HCT116 (cell line): ENCODE measurements around the gene CNST. TPM values are rescaled to one million over a fixed set of nuclear protein-coding genes. Genes with fewer than 3 reads are reported as not detected.
A peak's percentile ranks its signal among the peaks of the same experiment; 100 is the strongest.

Source experiments
- ATAC-seq: fragments of 200-7000 bp; cut with Tn5 transposase; 2 replicates; pipeline ENCODE4 v1.9.1; 2020; ENCODE audit warnings: mild to moderate bottlenecking, moderate library complexity
- Bru-seq: library from RNA; stranded (reverse); fragments of 400-500 nt; gene quantifications from one replicate; lab custom pipeline; 2021; lab: Mats Ljungman, UMichigan
- BruChase-seq, 2 experiments: library from RNA; stranded (reverse); fragments of 400-500 nt; gene quantifications; one replicate each; lab custom pipeline; 2021; lab: Mats Ljungman, UMichigan
- BruUV-seq: library from RNA; stranded (reverse); fragments of 400-500 nt; replicated peaks from 2 replicates; lab custom pipeline; 2021; lab: Mats Ljungman, UMichigan
- CTCF ChIA-PET: fragments of 300-600 bp; sonication (Branson Sonifier 250); formaldehyde crosslinking; loops from one replicate; lab custom pipeline; 2021; ENCODE audit warnings: antibody characterized with exemption; lab: Charles Lee
- POLR2A ChIA-PET: fragments of 300-600, 350-600 bp; sonication (Branson Sonifier 250); formaldehyde crosslinking; loops from one replicate; lab custom pipeline; 2021; ENCODE audit warnings: antibody characterized with exemption; lab: Charles Lee
- RAD21 ChIA-PET, 2 experiments: fragments of 300-600 bp; sonication (Branson Sonifier 250); formaldehyde crosslinking; loops; one replicate each; lab custom pipeline; 2023; ENCODE audit warnings: low total read pairs in 2 of 2; ENCODE audit not compliant: uncharacterized antibody in 2 of 2, unreplicated experiment in 2 of 2, low non-redundant PET in 1 of 2; lab: Charles Lee
- DNase-seq: peaks from one replicate; pipeline ENCODE4 v3.0.0-alpha.2; 2010; ENCODE audit warnings: low read depth, low spot score
- H2AFZ ChIP-seq: fragments of 200-600 bp; shearing (Covaris generic), sonication (generic); 2 replicates; pipeline ENCODE4 v1.6.1; 2017; ENCODE audit warnings: low read depth, mixed run types, mixed read lengths, antibody characterized with exemption, low read length; ENCODE audit not compliant: poor library complexity, severe bottlenecking
- H3K27ac ChIP-seq: 2 replicates; pipeline ENCODE4 v1.5.1; 2012; ENCODE audit warnings: low read depth, low read length
- H3K27me3 ChIP-seq: fragments of 200-600 bp; sonication (generic); 2 replicates; pipeline ENCODE4 v1.6.1; 2016; ENCODE audit warnings: mixed run types, low read length, mixed read lengths; ENCODE audit not compliant: insufficient read depth
- H3K36me3 ChIP-seq, 2 experiments: fragments of 200-500 bp in 1 of 2; fragments of 200-600 bp in 1 of 2; sonication (Bioruptor generic) in 1 of 2; sonication (generic) in 1 of 2; 2 replicates each; pipeline versions ENCODE4 v1.5.1 to v1.6.1; 2014 to 2016; ENCODE audit warnings: low read length in 2 of 2, inconsistent platforms in 1 of 2, mixed read lengths in 1 of 2, mixed run types in 1 of 2; ENCODE audit not compliant: insufficient read depth in 2 of 2, control insufficient read depth in 1 of 2
- H3K4me1 ChIP-seq, 2 experiments: fragments of 200-600 bp in 1 of 2; sonication (generic) in 1 of 2; 2 replicates each; pipeline versions ENCODE4 v1.5.1 to v1.6.1; 2012 to 2017; ENCODE audit warnings: low read length in 2 of 2, inconsistent platforms in 1 of 2, mild to moderate bottlenecking in 1 of 2, mixed read lengths in 1 of 2, mixed run types in 1 of 2, moderate library complexity in 1 of 2; ENCODE audit not compliant: insufficient read depth in 2 of 2, control insufficient read depth in 1 of 2
- H3K4me2 ChIP-seq: fragments of 200-600 bp; sonication (generic); 2 replicates; pipeline ENCODE4 v1.6.1; 2017; ENCODE audit warnings: mixed run types, low read length, mixed read lengths
- H3K4me3 ChIP-seq, 2 experiments: fragments of 200-600 bp in 1 of 2; sonication (generic) in 1 of 2; replicated peaks in 1 of 2; 2 replicates each; pipeline ENCODE4 v1.5.1; 2011 to 2016; ENCODE audit warnings: low read length in 2 of 2, control low read depth in 1 of 2, low read depth in 1 of 2, mild to moderate bottlenecking in 1 of 2, mixed read lengths in 1 of 2, mixed run types in 1 of 2
- H3K79me2 ChIP-seq: fragments of 200-600 bp; sonication (generic); 2 replicates; pipeline ENCODE4 v1.6.1; 2017; ENCODE audit warnings: mild to moderate bottlenecking, mixed run types, low read length, moderate library complexity, mixed read lengths; ENCODE audit not compliant: insufficient read depth
- H3K9ac ChIP-seq: fragments of 200-600 bp; sonication (generic); 2 replicates; pipeline ENCODE4 v1.6.1; 2016; ENCODE audit warnings: low read length, mixed read lengths
- H3K9me2 ChIP-seq: fragments of 200-600 bp; sonication (generic), shearing (Covaris generic); 2 replicates; pipeline ENCODE4 v1.6.1; 2017; ENCODE audit warnings: mixed run types, mild to moderate bottlenecking, moderate library complexity; ENCODE audit not compliant: insufficient read depth
- H3K9me3 ChIP-seq, 2 experiments: fragments of 200-500 bp in 1 of 2; fragments of 200-600 bp in 1 of 2; sonication (Bioruptor generic) in 1 of 2; sonication (generic) in 1 of 2; 2 replicates each; pipeline ENCODE4 v1.6.1; 2014 to 2017; ENCODE audit warnings: low read length in 2 of 2, mixed read lengths in 2 of 2, inconsistent platforms in 1 of 2, low read depth in 1 of 2, mild to moderate bottlenecking in 1 of 2, mixed run types in 1 of 2, moderate library complexity in 1 of 2; ENCODE audit not compliant: control insufficient read depth in 1 of 2, insufficient read depth in 1 of 2
- H4K20me1 ChIP-seq: fragments of 200-600 bp; sonication (generic), shearing (Covaris generic); 2 replicates; pipeline ENCODE4 v1.6.1; 2017; ENCODE audit warnings: mixed run types, mild to moderate bottlenecking, moderate library complexity; ENCODE audit not compliant: insufficient read depth
- CEBPB ChIP-seq: IDR thresholded peaks from 2 replicates; pipeline ENCODE4 v1.6.1; 2012; ENCODE audit warnings: low read depth
- EGR1 ChIP-seq: IDR thresholded peaks from 2 replicates; pipeline ENCODE4 v1.6.1; 2012; ENCODE audit warnings: low read depth
- ELF1 ChIP-seq: IDR thresholded peaks from 2 replicates; pipeline ENCODE4 v1.6.1; 2012; ENCODE audit warnings: low read depth, borderline replicate concordance
- EZH2 ChIP-seq: fragments of 200-600 bp; sonication (generic); IDR thresholded peaks from 2 replicates; pipeline ENCODE4 v1.6.1; 2017; ENCODE audit warnings: antibody characterized with exemption, mixed run types
- FOSL1 ChIP-seq: IDR thresholded peaks from 2 replicates; pipeline ENCODE4 v1.6.1; 2012; ENCODE audit warnings: low read depth
- JUND ChIP-seq: IDR thresholded peaks from 2 replicates; pipeline ENCODE4 v1.6.1; 2012
- MAX ChIP-seq: IDR thresholded peaks from 2 replicates; pipeline ENCODE4 v1.6.1; 2012
- RAD21 ChIP-seq: IDR thresholded peaks from 2 replicates; pipeline ENCODE4 v1.6.1; 2012; ENCODE audit warnings: low read depth, mild to moderate bottlenecking
- SIN3A ChIP-seq: IDR thresholded peaks from 2 replicates; pipeline ENCODE4 v1.6.1; 2012; ENCODE audit warnings: low read depth
- SP1 ChIP-seq: IDR thresholded peaks from 2 replicates; pipeline ENCODE4 v1.6.1; 2012; ENCODE audit warnings: low read depth
- TCF7L2 ChIP-seq: IDR thresholded peaks from 2 replicates; pipeline ENCODE4 v1.7.0; 2011; ENCODE audit warnings: borderline replicate concordance, inconsistent platforms; ENCODE audit not compliant: insufficient read depth, insufficient read length; ENCODE audit errors: extremely low read depth
- YY1 ChIP-seq: IDR thresholded peaks from 2 replicates; pipeline ENCODE4 v1.6.1; 2011; ENCODE audit warnings: low read length, low read depth, moderate library complexity, mild to moderate bottlenecking; ENCODE audit not compliant: insufficient replicate concordance; ENCODE audit errors: extremely low read depth
- ZFX ChIP-seq: fragments of 450-650 bp; IDR thresholded peaks from 2 replicates; pipeline ENCODE4 v1.6.1; 2017
- ZNF274 ChIP-seq: fragments of 200-500 bp; sonication (Bioruptor generic); IDR thresholded peaks from 2 replicates; pipeline ENCODE4 v1.6.1; 2014; ENCODE audit warnings: mild to moderate bottlenecking, low read depth, low read length, inconsistent platforms
- intact Hi-C: fragments of 100-400 bp; cut with micrococcal nuclease; formaldehyde crosslinking; loops from 2 replicates; pipeline ENCODE4 v1.10.0; 2022
- long read RNA-seq: library from polyadenylated mRNA; unstranded; transcript quantifications from one replicate; pipeline ENCODE4 v2.0.0, GENCODE V29; 2021; ENCODE audit not compliant: unreplicated experiment
- polyA plus RNA-seq: library from polyadenylated mRNA; unstranded; fragments of >200 nt; gene quantifications from 2 replicates; pipeline ENCODE4 v1.2.1, GENCODE V29; 2012; ENCODE audit warnings: missing spikeins
- total RNA-seq: library from RNA; stranded (reverse); gene quantifications from one replicate; pipeline ENCODE4 v1.2.1, GENCODE V29; 2021; ENCODE audit not compliant: unreplicated experiment
- TF ChIP-seq, protein P1 (sequence below): IDR thresholded peaks from 2 replicates; pipeline ENCODE4 v1.6.1; 2012
- TF ChIP-seq, protein P2 (sequence below), 3 experiments: fragments of 200-600 bp in 1 of 3; sonication (generic) in 1 of 3; IDR thresholded peaks in 2 of 3; conservative IDR thresholded peaks in 1 of 3; 2 replicates each; pipeline ENCODE4 v1.5.1; 2012 to 2017; ENCODE audit warnings: low read depth in 2 of 3, low read length in 2 of 3, antibody characterized with exemption in 1 of 3, borderline replicate concordance in 1 of 3, control low read depth in 1 of 3, mild to moderate bottlenecking in 1 of 3, mixed read lengths in 1 of 3, mixed run types in 1 of 3, moderate library complexity in 1 of 3; ENCODE audit not compliant: insufficient read depth in 1 of 3
- TF ChIP-seq, protein P3 (sequence below): IDR thresholded peaks from 2 replicates; pipeline ENCODE4 v1.6.1; 2012; ENCODE audit warnings: low read depth

Gene CNST
- total RNA-seq (13.5 TPM), Bru-seq, nascent RNA (percentile 66 among the genes with signal in this experiment), BruChase-seq, experiment 1, labeled RNA remaining after a 6-hour chase (percentile 59 among the genes with signal in this experiment), BruChase-seq, experiment 2, labeled RNA remaining after a 2-hour chase (percentile 65 among the genes with signal in this experiment)
- 4.3 and 5.0 TPM in 2 replicates for polyA plus RNA-seq
- long read RNA-seq, partial matches to known transcripts: 0 of 1 reads
- long read RNA-seq, other reads (novel, unspliced or antisense): 1 of 1 reads

- POLR2A ChIA-PET: no interaction called here
- H3K9me2 ChIP-seq: no peaks in the 10 kb centered on the region
- H3K27me3 ChIP-seq: no peaks in the 10 kb centered on the region
- H3K27ac ChIP-seq: peak within 1 kb of the TSS; percentile 82
- H3K4me1 ChIP-seq: peaks cover 10 to 16% of the 10 kb centered on the region in 2 experiments
- no peaks in the 10 kb centered on the region for H3K9me3 ChIP-seq
- H3K4me3 ChIP-seq: peak within 1 kb of the TSS; percentile 73 to 92
- no TSS peak for BruUV-seq
- peak within 1 kb of the TSS; percentile 51 for H2AFZ ChIP-seq
- CTCF ChIA-PET: no interaction called here
- H3K4me2 ChIP-seq: peak within 1 kb of the TSS; percentile 68
- peak within 1 kb of the TSS; percentile 80 for H3K9ac ChIP-seq
- peaks cover 6 to 11% of the 10 kb centered on the region in 2 experiments; a peak in 3 of 4 replicates for H3K36me3 ChIP-seq
- peaks cover 86% of the 10 kb centered on the region for H3K79me2 ChIP-seq
- no peaks in the 10 kb centered on the region for H4K20me1 ChIP-seq
- RAD21 ChIA-PET: no interaction called here
- intact Hi-C loops: loop anchor here (2.0 kb wide), 2 partner anchors 123 to 133 kb away; no protein-coding TSS in a partner anchor
- DNase-seq (peak; percentile 97), ATAC-seq (peak; percentile 95)
- TF ChIP-seq MAX (peak; percentile 98), ZNF274 (no peak), JUND (no peak), ZFX (no peak), RAD21 (no peak), YY1 (peak; percentile 65), TCF7L2 (no peak), EZH2 (no peak), SIN3A (peak; percentile 93), EGR1 (no peak), CEBPB (no peak; the same call in 1 of the 2 replicates), SP1 (peak; percentile 78), FOSL1 (no peak), ELF1 (peak; percentile 95)
- TF ChIP-seq, protein P1, sequence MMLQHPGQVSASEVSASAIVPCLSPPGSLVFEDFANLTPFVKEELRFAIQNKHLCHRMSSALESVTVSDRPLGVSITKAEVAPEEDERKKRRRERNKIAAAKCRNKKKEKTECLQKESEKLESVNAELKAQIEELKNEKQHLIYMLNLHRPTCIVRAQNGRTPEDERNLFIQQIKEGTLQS: no peak
- TF ChIP-seq, protein P2, sequence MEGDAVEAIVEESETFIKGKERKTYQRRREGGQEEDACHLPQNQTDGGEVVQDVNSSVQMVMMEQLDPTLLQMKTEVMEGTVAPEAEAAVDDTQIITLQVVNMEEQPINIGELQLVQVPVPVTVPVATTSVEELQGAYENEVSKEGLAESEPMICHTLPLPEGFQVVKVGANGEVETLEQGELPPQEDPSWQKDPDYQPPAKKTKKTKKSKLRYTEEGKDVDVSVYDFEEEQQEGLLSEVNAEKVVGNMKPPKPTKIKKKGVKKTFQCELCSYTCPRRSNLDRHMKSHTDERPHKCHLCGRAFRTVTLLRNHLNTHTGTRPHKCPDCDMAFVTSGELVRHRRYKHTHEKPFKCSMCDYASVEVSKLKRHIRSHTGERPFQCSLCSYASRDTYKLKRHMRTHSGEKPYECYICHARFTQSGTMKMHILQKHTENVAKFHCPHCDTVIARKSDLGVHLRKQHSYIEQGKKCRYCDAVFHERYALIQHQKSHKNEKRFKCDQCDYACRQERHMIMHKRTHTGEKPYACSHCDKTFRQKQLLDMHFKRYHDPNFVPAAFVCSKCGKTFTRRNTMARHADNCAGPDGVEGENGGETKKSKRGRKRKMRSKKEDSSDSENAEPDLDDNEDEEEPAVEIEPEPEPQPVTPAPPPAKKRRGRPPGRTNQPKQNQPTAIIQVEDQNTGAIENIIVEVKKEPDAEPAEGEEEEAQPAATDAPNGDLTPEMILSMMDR (IDR thresholded peaks at IDR 0.05 in 2 of 3, conservative IDR thresholded peaks at IDR 0.05 in 1 of 3; ENCODE audit: borderline replicate concordance in 1 of 3, insufficient read depth in 1 of 3, low read depth in 2 of 3, low read length in 2 of 3): no peak
- TF ChIP-seq, protein P3, sequence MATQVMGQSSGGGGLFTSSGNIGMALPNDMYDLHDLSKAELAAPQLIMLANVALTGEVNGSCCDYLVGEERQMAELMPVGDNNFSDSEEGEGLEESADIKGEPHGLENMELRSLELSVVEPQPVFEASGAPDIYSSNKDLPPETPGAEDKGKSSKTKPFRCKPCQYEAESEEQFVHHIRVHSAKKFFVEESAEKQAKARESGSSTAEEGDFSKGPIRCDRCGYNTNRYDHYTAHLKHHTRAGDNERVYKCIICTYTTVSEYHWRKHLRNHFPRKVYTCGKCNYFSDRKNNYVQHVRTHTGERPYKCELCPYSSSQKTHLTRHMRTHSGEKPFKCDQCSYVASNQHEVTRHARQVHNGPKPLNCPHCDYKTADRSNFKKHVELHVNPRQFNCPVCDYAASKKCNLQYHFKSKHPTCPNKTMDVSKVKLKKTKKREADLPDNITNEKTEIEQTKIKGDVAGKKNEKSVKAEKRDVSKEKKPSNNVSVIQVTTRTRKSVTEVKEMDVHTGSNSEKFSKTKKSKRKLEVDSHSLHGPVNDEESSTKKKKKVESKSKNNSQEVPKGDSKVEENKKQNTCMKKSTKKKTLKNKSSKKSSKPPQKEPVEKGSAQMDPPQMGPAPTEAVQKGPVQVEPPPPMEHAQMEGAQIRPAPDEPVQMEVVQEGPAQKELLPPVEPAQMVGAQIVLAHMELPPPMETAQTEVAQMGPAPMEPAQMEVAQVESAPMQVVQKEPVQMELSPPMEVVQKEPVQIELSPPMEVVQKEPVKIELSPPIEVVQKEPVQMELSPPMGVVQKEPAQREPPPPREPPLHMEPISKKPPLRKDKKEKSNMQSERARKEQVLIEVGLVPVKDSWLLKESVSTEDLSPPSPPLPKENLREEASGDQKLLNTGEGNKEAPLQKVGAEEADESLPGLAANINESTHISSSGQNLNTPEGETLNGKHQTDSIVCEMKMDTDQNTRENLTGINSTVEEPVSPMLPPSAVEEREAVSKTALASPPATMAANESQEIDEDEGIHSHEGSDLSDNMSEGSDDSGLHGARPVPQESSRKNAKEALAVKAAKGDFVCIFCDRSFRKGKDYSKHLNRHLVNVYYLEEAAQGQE: no peak
Observed at GRCh38 chr1:246566128-246566812, at the start of gene CNST, which contains the start of gene TFB2M. Gene CNST (plus strand): TSS chr1:246566456. CDS start chr1:246591563, 25,107 bp downstream. Gene TFB2M (minus strand): TSS chr1:246566261. CDS start chr1:246566138, 123 bp downstream.
